Parathyroid adenoma (tissue), 2 donors: Measurements from ENCODE around the gene HSD3B7.

Source experiments
- H2AFZ ChIP-seq: fragments of 300-600 bp; sonication (generic); one replicate; pipeline ENCODE4 v1.7.0; 2017; ENCODE audit warnings: antibody characterized with exemption, mild to moderate bottlenecking
- H3K27ac ChIP-seq: fragments of 300-600 bp; sonication (generic); one replicate; pipeline ENCODE4 v1.7.0; 2017
- H3K27me3 ChIP-seq: fragments of 300-600 bp; sonication (generic); one replicate; pipeline ENCODE4 v1.7.0; 2017; ENCODE audit warnings: low read length; ENCODE audit not compliant: control insufficient read depth, insufficient read depth
- H3K36me3 ChIP-seq: fragments of 300-600 bp; sonication (generic); one replicate; pipeline ENCODE4 v1.7.0; 2017; ENCODE audit warnings: low read length; ENCODE audit not compliant: control insufficient read depth, insufficient read depth
- H3K4me1 ChIP-seq: fragments of 300-600 bp; sonication (generic); one replicate; pipeline ENCODE4 v1.7.0; 2017; ENCODE audit warnings: control low read depth
- H3K4me2 ChIP-seq: fragments of 300-600 bp; sonication (generic); one replicate; pipeline ENCODE4 v1.7.0; 2017; ENCODE audit warnings: low read length
- H3K4me3 ChIP-seq: fragments of 300-600 bp; sonication (generic); one replicate; pipeline ENCODE4 v1.7.0; 2017; ENCODE audit warnings: low read depth, low read length
- H3K79me2 ChIP-seq: fragments of 300-600 bp; sonication (generic); one replicate; pipeline ENCODE4 v1.7.0; 2017; ENCODE audit warnings: control low read depth
- H3K9ac ChIP-seq: fragments of 300-600 bp; sonication (generic); one replicate; pipeline ENCODE4 v1.7.0; 2017; ENCODE audit warnings: mild to moderate bottlenecking
- H3K9me3 ChIP-seq: fragments of 300-600 bp; sonication (generic); one replicate; pipeline ENCODE4 v1.7.0; 2017; ENCODE audit warnings: low read length; ENCODE audit not compliant: control insufficient read depth
- TF ChIP-seq, protein P1 (sequence below): fragments of 300-600 bp; sonication (generic); IDR thresholded peaks from one replicate; pipeline ENCODE4 v1.7.0; 2017; ENCODE audit warnings: antibody characterized with exemption, mild to moderate bottlenecking
- donor health status: primary hyperparathyroidism.

HSD3B7 gene

GRCh38 chr16:30995927-30996323, 10.9 kb downstream of the HSD3B7 start:
- Histone ChIP-seq H3K79me2 (no peaks in the 10 kb centered on the region), H3K27me3 (no peaks in the 10 kb centered on the region), H3K27ac (no peak overlapping the region), H3K4me1 (peaks cover 3% of the 10 kb centered on the region), H3K4me2 (no peak overlapping the region), H3K4me3 (no peak overlapping the region), H3K36me3 (no peaks in the 10 kb centered on the region), H3K9ac (no peak overlapping the region), H2AFZ (no peak overlapping the region), H3K9me3 (no peaks in the 10 kb centered on the region)
- TF ChIP-seq, protein P1, sequence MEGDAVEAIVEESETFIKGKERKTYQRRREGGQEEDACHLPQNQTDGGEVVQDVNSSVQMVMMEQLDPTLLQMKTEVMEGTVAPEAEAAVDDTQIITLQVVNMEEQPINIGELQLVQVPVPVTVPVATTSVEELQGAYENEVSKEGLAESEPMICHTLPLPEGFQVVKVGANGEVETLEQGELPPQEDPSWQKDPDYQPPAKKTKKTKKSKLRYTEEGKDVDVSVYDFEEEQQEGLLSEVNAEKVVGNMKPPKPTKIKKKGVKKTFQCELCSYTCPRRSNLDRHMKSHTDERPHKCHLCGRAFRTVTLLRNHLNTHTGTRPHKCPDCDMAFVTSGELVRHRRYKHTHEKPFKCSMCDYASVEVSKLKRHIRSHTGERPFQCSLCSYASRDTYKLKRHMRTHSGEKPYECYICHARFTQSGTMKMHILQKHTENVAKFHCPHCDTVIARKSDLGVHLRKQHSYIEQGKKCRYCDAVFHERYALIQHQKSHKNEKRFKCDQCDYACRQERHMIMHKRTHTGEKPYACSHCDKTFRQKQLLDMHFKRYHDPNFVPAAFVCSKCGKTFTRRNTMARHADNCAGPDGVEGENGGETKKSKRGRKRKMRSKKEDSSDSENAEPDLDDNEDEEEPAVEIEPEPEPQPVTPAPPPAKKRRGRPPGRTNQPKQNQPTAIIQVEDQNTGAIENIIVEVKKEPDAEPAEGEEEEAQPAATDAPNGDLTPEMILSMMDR: no peak

DNA sequence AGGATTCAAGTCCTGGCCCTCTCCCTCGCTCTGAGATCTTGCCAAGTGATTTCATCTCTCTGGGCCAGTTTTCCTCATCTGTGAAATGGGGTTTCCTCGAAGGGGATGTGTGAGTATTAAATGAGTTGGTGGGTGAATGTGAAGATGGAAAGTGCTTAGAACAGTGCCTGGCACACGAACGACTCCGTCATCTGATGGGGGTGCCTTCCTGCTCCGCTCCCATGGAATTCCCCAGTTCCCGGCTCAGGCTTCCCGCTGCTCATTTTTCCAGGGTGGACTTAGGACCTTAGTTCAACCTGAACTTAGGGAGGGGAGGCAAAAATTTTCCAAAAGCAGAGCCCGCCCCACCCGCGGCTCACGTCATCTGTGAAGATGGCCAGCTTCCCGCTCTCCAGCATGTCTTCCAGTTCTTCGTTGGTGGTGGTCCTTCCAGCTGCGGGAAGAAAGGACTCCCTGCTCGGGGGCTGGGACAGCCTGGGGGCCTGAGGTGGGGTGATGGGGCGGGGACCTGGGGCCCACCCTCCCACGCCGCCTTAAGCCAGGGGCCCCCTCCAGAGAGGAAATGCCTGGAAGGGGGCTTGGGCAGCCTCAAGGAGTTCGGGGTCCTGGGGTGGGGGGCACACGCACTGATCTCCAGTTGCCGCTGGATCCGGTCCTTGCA, 11.4 kb downstream of the HSD3B7 start:
- TF ChIP-seq, protein P1: no peak
- Histone ChIP-seq H3K36me3 (no peaks in the 10 kb centered on the region), H2AFZ (peak overlapping the region; percentile 87), H3K27ac (no peak overlapping the region), H3K4me3 (peak overlapping the region; percentile 60), H3K4me2 (peak overlapping the region; percentile 73), H3K79me2 (no peaks in the 10 kb centered on the region), H3K4me1 (peaks cover 3% of the 10 kb centered on the region), H3K9ac (no peak overlapping the region), H3K27me3 (no peaks in the 10 kb centered on the region), H3K9me3 (no peaks in the 10 kb centered on the region)

DNA sequence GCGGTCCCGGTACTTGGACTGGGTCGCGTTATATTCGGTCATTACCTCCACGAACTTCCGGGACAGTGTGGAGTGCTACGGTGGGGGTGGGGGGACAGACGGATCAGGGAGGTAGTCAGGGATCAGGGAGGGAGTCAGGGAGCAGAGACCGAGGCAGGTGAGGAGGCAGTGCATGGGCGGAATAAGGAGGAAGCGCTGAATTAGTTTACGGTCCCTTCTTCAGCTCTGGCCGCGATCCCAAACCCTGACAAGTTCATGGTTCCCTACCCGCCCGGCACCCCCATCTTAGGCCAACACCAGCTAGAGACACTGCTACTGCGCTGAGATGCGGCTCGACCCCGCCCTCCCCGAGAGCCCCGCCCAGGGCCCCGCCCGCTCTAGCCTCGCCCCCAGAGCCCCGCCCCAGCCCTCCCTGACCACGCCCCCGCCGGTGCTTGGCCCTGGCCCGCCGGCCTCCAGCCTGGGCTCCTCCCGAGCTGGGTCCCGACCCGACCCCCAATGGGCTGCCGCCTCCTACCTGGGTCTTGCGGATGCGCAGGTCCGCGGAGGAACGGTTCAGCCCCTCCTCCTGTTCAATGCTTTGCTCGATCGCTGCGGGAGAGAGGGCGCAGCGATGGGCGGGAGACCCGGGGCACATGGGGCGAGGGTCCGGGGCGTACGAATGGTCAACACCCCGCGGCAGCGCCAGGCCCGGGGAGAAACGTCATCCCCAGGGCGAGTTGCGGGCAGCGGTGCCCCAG, 12.1 kb downstream of the HSD3B7 start:
- H3K9me3 ChIP-seq: no peaks in the 10 kb centered on the region
- no peak overlapping the region for H3K27ac ChIP-seq
- H2AFZ ChIP-seq: peak overlapping the region; percentile 87
- H3K27me3 ChIP-seq: no peaks in the 10 kb centered on the region
- H3K36me3 ChIP-seq: no peaks in the 10 kb centered on the region
- peak overlapping the region; percentile 60 for H3K4me3 ChIP-seq
- peaks cover 9% of the 10 kb centered on the region for H3K4me1 ChIP-seq
- no peak overlapping the region for H3K9ac ChIP-seq
- H3K4me2 ChIP-seq: peak overlapping the region; percentile 73
- TF ChIP-seq, protein P1: no peak
- no peaks in the 10 kb centered on the region for H3K79me2 ChIP-seq

DNA sequence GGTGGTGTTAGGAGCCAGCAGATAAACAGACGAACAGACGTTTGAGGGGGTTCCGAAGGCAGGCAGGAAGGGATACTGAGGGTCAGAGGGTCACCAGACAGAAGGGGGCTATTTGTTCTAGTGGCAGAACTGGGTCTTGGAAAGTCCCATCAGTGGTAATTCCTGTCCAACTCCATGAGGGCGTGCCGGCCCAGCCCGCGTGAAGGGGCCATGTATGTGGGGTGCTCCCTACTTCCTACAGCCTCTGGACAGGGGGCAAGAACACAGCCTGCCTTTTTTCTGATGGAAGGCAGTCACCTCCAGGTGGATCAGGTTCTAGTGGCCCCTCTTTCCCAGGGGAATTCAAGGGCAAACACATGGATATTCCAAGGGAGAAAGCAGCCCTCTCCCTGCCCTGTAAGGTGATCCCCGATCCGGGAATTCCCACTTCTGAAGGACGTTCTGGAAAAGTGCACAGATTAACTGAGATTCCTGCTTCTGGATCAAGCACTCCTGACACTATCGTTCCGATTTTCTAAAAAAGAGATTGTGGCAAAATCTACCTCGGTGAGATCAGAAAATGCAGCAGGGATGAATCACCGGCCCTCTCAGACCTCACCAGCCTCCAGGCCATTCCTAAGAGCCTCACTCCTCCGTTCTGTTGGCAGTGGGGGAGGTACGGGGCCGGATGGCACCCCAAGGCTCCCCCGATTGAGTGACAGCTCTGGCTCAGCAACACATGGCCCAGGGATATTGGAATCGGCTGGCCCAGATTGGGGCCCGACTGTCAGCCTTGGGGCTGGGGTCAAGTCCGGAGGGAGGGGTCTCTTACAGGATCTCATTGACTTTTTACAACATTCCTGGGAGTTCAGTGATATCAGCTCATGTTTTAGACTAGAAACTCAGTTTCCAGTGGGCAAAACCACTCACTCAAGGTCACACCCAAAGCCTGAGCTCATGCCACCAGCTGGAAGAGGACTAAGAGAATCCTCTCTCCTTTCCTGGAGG, 13.0 kb downstream of the HSD3B7 start:
- H3K27me3 ChIP-seq: no peaks in the 10 kb centered on the region
- H3K9me3 ChIP-seq: no peaks in the 10 kb centered on the region
- peak overlapping the region; percentile 60 for H3K4me3 ChIP-seq
- H2AFZ ChIP-seq: peak overlapping the region; percentile 87
- H3K4me1 ChIP-seq: peaks cover 14% of the 10 kb centered on the region
- H3K9ac ChIP-seq: no peak overlapping the region
- H3K27ac ChIP-seq: peak overlapping the region; percentile 39
- no peaks in the 10 kb centered on the region for H3K36me3 ChIP-seq
- H3K4me2 ChIP-seq: peak overlapping the region; percentile 73
- TF ChIP-seq, protein P1: no peak
- no peaks in the 10 kb centered on the region for H3K79me2 ChIP-seq
